Smooth muscle cell (in vitro differentiated cells): ENCODE results near the gene FADS1. TPM values are rescaled to one million over a fixed set of nuclear protein-coding genes. Genes with fewer than 3 reads are reported as not detected.

ENCODE experiments used
- DNase-seq: peaks from one replicate; lab custom pipeline; 2025; ENCODE audit not compliant: unreplicated experiment; lab: John Stamatoyannopoulos, UW
- H2AFZ ChIP-seq: fragments of 200-600 bp; sonication (generic); 2 replicates; pipeline ENCODE4 v1.6.0; 2016; ENCODE audit warnings: antibody characterized with exemption, low read depth, mild to moderate bottlenecking
- H3F3A ChIP-seq: fragments of 200-600 bp; sonication (generic); 2 replicates; pipeline ENCODE4 v1.6.0; 2017; ENCODE audit warnings: antibody characterized with exemption, low read depth
- H3K27ac ChIP-seq: fragments of 200-600 bp; sonication (generic); 2 replicates; pipeline ENCODE4 v1.5.1; 2016; ENCODE audit warnings: low read depth, mild to moderate bottlenecking
- H3K27me3 ChIP-seq: fragments of 200-600 bp; sonication (generic); 2 replicates; pipeline ENCODE4 v1.6.1; 2016; ENCODE audit warnings: low read depth, mild to moderate bottlenecking
- H3K36me3 ChIP-seq: fragments of 200-600 bp; sonication (generic); 2 replicates; pipeline ENCODE4 v1.5.1; 2016; ENCODE audit warnings: low read depth
- H3K4me1 ChIP-seq: fragments of 200-600 bp; sonication (generic); 2 replicates; pipeline ENCODE4 v1.5.1; 2016; ENCODE audit warnings: low read depth
- H3K4me2 ChIP-seq: fragments of 200-600 bp; sonication (generic); 2 replicates; pipeline ENCODE4 v1.6.0; 2016; ENCODE audit warnings: mild to moderate bottlenecking
- H3K4me3 ChIP-seq: fragments of 200-600 bp; sonication (generic); 2 replicates; pipeline ENCODE4 v1.5.1; 2016; ENCODE audit warnings: mild to moderate bottlenecking
- H3K79me2 ChIP-seq: fragments of 200-600 bp; sonication (generic); 2 replicates; pipeline ENCODE4 v1.6.0; 2016; ENCODE audit warnings: low read depth, mild to moderate bottlenecking
- H3K9ac ChIP-seq: fragments of 200-600 bp; sonication (generic); 2 replicates; pipeline ENCODE4 v1.6.0; 2016; ENCODE audit warnings: low read depth
- H3K9me3 ChIP-seq: fragments of 200-600 bp; sonication (generic); replicated peaks from 2 replicates; pipeline ENCODE4 v1.5.1; 2016; ENCODE audit warnings: low read depth
- H4K20me1 ChIP-seq: fragments of 200-600 bp; sonication (generic); 2 replicates; pipeline ENCODE4 v1.6.0; 2016; ENCODE audit warnings: low read depth
- WGBS: methylation state at CpG from one replicate; pipeline ENCODE4 v1.1.7; 2016; ENCODE audit warnings: low lambda C conversion rate; 5-methylcytosine and 5-hydroxymethylcytosine counted together
- polyA plus RNA-seq: library from polyadenylated mRNA; unstranded; fragments of >200 nt; fragmentation: Nextera tagmentation; extraction: Ambion mirVana; gene quantifications from 2 replicates; pipeline ENCODE4 v1.2.1, GENCODE V29; 2016
- total RNA-seq: library from RNA; depleted of rRNA; stranded (reverse); fragments of >200 nt; gene quantifications from 2 replicates; pipeline ENCODE4 v1.2.3, GENCODE V29; 2014
- TF ChIP-seq, protein P1 (sequence below): fragments of 200-600 bp; sonication (generic); IDR thresholded peaks from 2 replicates; pipeline ENCODE4 v1.5.1; 2017; ENCODE audit warnings: borderline replicate concordance, mild to moderate bottlenecking, antibody characterized with exemption; ENCODE audit not compliant: insufficient read depth, poor library complexity, severe bottlenecking

Gene FADS1
- total and polyA plus RNA-seq, 2 experiments from 2014 or later = 122 to 266 TPM

- peak overlapping the region; percentile 96 for H3K9ac ChIP-seq
- H3K36me3 ChIP-seq = no peaks in the 10 kb centered on the region
- H3F3A ChIP-seq = peaks cover 6% of the 10 kb centered on the region
- peak overlapping the region; percentile 91 for H3K4me2 ChIP-seq
- no peak for DNase-seq
- no peaks in the 10 kb centered on the region for H3K27me3 ChIP-seq
- TF ChIP-seq, protein P1, sequence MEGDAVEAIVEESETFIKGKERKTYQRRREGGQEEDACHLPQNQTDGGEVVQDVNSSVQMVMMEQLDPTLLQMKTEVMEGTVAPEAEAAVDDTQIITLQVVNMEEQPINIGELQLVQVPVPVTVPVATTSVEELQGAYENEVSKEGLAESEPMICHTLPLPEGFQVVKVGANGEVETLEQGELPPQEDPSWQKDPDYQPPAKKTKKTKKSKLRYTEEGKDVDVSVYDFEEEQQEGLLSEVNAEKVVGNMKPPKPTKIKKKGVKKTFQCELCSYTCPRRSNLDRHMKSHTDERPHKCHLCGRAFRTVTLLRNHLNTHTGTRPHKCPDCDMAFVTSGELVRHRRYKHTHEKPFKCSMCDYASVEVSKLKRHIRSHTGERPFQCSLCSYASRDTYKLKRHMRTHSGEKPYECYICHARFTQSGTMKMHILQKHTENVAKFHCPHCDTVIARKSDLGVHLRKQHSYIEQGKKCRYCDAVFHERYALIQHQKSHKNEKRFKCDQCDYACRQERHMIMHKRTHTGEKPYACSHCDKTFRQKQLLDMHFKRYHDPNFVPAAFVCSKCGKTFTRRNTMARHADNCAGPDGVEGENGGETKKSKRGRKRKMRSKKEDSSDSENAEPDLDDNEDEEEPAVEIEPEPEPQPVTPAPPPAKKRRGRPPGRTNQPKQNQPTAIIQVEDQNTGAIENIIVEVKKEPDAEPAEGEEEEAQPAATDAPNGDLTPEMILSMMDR = no peak
- H3K9me3 ChIP-seq = no peaks in the 10 kb centered on the region
- peaks cover 39% of the 10 kb centered on the region for H3K79me2 ChIP-seq
- H3K27ac ChIP-seq = peak overlapping the region; percentile 99
- 6% methylated on average over 29 of the region's 29 CpGs for WGBS
- peak overlapping the region; percentile 78 for H2AFZ ChIP-seq
- peak overlapping the region; percentile 78 for H3K4me3 ChIP-seq
- H4K20me1 ChIP-seq = no peaks in the 10 kb centered on the region
- H3K4me1 ChIP-seq = peaks cover 16% of the 10 kb centered on the region
These were observed 23.5 kb downstream of the FADS1 start for GRCh38 chr11:61793083-61793828.

DNA sequence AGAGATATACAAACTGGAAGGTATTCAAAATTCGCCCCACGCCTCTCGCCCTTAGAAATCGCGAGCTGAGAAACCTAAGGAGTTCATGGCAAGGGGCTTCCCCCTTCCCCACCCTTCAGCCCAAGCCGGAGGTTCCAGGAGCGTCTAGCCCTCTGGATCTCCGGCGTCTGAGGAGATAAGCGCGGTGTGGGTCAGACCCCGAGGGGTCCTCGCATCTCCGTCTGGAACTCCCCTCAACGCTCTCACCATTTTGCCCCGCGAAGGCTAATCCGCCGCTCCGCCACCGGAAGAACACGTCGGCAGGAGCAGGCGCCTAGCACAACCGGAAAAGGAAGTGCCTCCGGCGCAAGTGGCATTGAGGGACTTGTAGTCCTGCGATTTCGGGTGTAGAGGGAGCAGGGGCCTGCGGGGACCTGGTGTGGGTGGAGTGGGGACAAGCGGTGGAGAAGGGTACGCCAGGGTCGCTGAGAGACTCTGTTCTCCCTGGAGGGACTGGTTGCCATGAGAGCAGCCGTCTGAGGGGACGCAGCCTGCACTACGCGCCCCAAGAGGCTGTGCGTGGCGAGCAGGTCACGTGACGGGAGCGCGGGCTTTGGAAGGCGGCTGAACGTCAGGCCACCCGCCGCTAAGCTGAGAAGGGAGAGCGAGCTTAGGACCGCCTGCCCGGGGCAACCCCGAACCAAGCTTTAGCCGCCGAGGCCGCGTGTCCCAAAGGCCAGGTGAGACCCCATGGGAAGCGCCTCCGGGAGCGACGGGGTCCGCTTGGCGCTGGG lies 24.3 kb downstream of the FADS1 start, which contains the start of the genes FEN1 and TMEM258:
Gene FEN1 (plus strand): TSS at position 602 of the 773 bp plus-strand sequence. CDS start 2,451 bp downstream, outside the sequence.
Gene TMEM258 (minus strand): TSS at position 290 of the 773 bp plus-strand sequence. CDS start 41 bp downstream, at position 249.
- DNase-seq = peak; percentile 95

DNA sequence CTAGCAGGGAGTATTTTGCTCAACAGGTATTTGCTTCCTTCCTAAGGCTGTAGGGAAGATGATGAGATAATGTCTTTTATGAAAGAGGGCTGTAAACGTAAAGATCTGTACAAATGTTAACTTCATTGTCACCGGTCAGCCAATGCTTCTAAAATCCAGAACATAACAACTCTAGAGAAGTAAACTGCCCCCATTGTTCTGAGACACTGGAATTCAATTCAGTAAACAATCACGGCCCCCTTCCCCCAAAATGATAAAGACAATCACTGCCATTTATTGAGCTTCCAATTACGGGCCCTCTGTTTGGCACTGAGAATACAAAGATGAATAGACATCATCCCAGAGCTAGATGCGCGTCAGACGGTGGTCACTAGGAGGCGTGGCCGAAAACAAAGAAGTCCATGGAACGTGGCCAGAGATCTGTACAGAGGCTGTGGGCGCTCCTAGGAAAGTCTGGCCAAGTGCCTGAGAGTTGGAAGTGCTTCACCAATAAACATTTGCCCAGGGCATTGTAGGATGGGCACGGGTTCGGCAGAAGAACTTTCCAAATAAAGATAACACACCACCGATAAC lies 25.0 kb downstream of the FADS1 start:
- Histone ChIP-seq H3K79me2 (peaks cover 39% of the 10 kb centered on the region), H3K4me1 (peaks cover 16% of the 10 kb centered on the region), H3K4me3 (peak overlapping the region; percentile 78), H3F3A (peaks cover 10% of the 10 kb centered on the region), H3K27me3 (no peaks in the 10 kb centered on the region), H3K9ac (peak overlapping the region; percentile 96), H2AFZ (peak overlapping the region; percentile 78), H3K36me3 (no peaks in the 10 kb centered on the region), H3K9me3 (no peaks in the 10 kb centered on the region), H3K4me2 (peak overlapping the region; percentile 91), H4K20me1 (peaks cover 5% of the 10 kb centered on the region), H3K27ac (peak overlapping the region; percentile 99)
- WGBS = 9% methylated on average over 14 of the region's 14 CpGs
- TF ChIP-seq, protein P1 = no peak
- DNase-seq = peak; percentile 50

More for the DNA sequence above, 24.3 kb downstream of the FADS1 start, which contains the start of the genes FEN1 and TMEM258:
- peaks cover 16% of the 10 kb centered on the region for H3K4me1 ChIP-seq
- H3K36me3 ChIP-seq = no peaks in the 10 kb centered on the region
- H3K27ac ChIP-seq = peak within 1 kb of the TSS; percentile 99
- H4K20me1 ChIP-seq = no peaks in the 10 kb centered on the region
- peak within 1 kb of the TSS; percentile 78 for H3K4me3 ChIP-seq
- no peaks in the 10 kb centered on the region for H3K9me3 ChIP-seq
- H2AFZ ChIP-seq = peak within 1 kb of the TSS; percentile 78
- TF ChIP-seq, protein P1 = no peak
- WGBS = 1% methylated on average over 59 of the region's 61 CpGs
- no peaks in the 10 kb centered on the region for H3K27me3 ChIP-seq
- peaks cover 7% of the 10 kb centered on the region for H3F3A ChIP-seq
- peaks cover 39% of the 10 kb centered on the region for H3K79me2 ChIP-seq
- peak within 1 kb of the TSS; percentile 91 for H3K4me2 ChIP-seq
- H3K9ac ChIP-seq = peak within 1 kb of the TSS; percentile 96
